H1 (cell line): Measurements from ENCODE around the gene MAP6D1. TPM values are rescaled to one million over a fixed set of nuclear protein-coding genes. Genes with fewer than 3 reads are reported as not detected.

Experiments
- CTCF ChIA-PET: fragments of 300-600 bp; sonication (Branson Sonifier 250); formaldehyde crosslinking; loops from one replicate; lab custom pipeline; 2021; ENCODE audit not compliant: partially characterized antibody; lab: Charles Lee
- POLR2A ChIA-PET: fragments of 300-600 bp; sonication (Branson Sonifier 250); formaldehyde crosslinking; loops from one replicate; lab custom pipeline; 2021; ENCODE audit warnings: inconsistent platforms; ENCODE audit not compliant: partially characterized antibody; lab: Charles Lee
- DNase-seq, 2 experiments: peaks; one replicate each; pipeline versions ENCODE4 v3.0.0 to v3.0.0-alpha.2; 2010 to 2022; ENCODE audit warnings: low spot score in 2 of 2, low read depth in 1 of 2, mixed read lengths in 1 of 2
- FAIRE-seq: peaks from 2 replicates; lab custom pipeline; 2011; peaks lifted over from hg19 to GRCh38; lab: Jason Lieb, UNC
- H2AFZ ChIP-seq: 2 replicates; pipeline ENCODE4 v1.8.1; 2012; ENCODE audit warnings: low read length, inconsistent platforms
- H2AK5ac ChIP-seq: 2 replicates; pipeline ENCODE4 v1.6.1; 2013; ENCODE audit warnings: low read depth, low read length
- H2BK120ac ChIP-seq: replicated peaks from 2 replicates; pipeline ENCODE3; 2013; ENCODE audit warnings: low read depth, low read length, inconsistent platforms
- H2BK12ac ChIP-seq: 2 replicates; pipeline ENCODE4 v1.6.1; 2013; ENCODE audit warnings: low read depth, low read length
- H2BK15ac ChIP-seq: 2 replicates; pipeline ENCODE4 v1.6.1; 2013; ENCODE audit warnings: low read length
- H2BK20ac ChIP-seq: 2 replicates; pipeline ENCODE4 v1.6.1; 2013; ENCODE audit warnings: low read length
- H2BK5ac ChIP-seq: 2 replicates; pipeline ENCODE4 v1.6.1; 2013; ENCODE audit warnings: low read depth, low read length
- H3K14ac ChIP-seq: 2 replicates; pipeline ENCODE4 v1.6.1; 2013; ENCODE audit warnings: inconsistent platforms; ENCODE audit not compliant: insufficient read length
- H3K18ac ChIP-seq: 2 replicates; pipeline ENCODE4 v1.6.1; 2013; ENCODE audit warnings: low read length; ENCODE audit errors: extremely low read depth
- H3K23ac ChIP-seq: 2 replicates; pipeline ENCODE4 v1.6.1; 2013; ENCODE audit warnings: inconsistent platforms; ENCODE audit not compliant: insufficient read length
- H3K23me2 ChIP-seq: 2 replicates; pipeline ENCODE4 v1.6.1; 2013; ENCODE audit warnings: low read depth, low read length
- H3K27ac ChIP-seq: 2 replicates; pipeline ENCODE4 v1.6.1; 2011; ENCODE audit warnings: low read depth, low read length, inconsistent platforms
- H3K27me3 ChIP-seq, 4 experiments: replicated peaks in 1 of 4; 1 replicate in 1 of 4; 2 replicates in 3 of 4; pipeline versions ENCODE4 v1.6.1 to v1.8.1; 2011 to 2013; ENCODE audit warnings: low read length in 3 of 4, mild to moderate bottlenecking in 3 of 4, inconsistent platforms in 2 of 4, mixed read lengths in 2 of 4, moderate library complexity in 1 of 4; ENCODE audit not compliant: control insufficient read depth in 3 of 4, insufficient read depth in 3 of 4; ENCODE audit errors: extremely low read depth in 1 of 4
- H3K36me3 ChIP-seq, 4 experiments: 2 replicates each; pipeline versions ENCODE4 v1.6.1 to v1.8.1; 2011 to 2013; ENCODE audit warnings: mild to moderate bottlenecking in 4 of 4, low read length in 3 of 4, moderate library complexity in 2 of 4, control low read depth in 1 of 4, inconsistent platforms in 1 of 4; ENCODE audit not compliant: insufficient read depth in 4 of 4, control insufficient read depth in 2 of 4
- H3K4ac ChIP-seq: replicated peaks from 2 replicates; pipeline ENCODE3; 2013; ENCODE audit warnings: low read length, low read depth, mixed read lengths, inconsistent platforms; ENCODE audit not compliant: insufficient read length
- H3K4me1 ChIP-seq, 4 experiments: replicated peaks in 1 of 4; 1 replicate in 1 of 4; 2 replicates in 3 of 4; pipeline versions ENCODE4 v1.6.1 to v1.8.1; 2011 to 2013; ENCODE audit warnings: low read length in 3 of 4, inconsistent platforms in 2 of 4, mixed read lengths in 1 of 4; ENCODE audit not compliant: insufficient read depth in 4 of 4, control insufficient read depth in 3 of 4
- H3K4me2 ChIP-seq, 2 experiments: 2 replicates each; pipeline versions ENCODE4 v1.6.1 to v1.8.1; 2011 to 2013; ENCODE audit warnings: low read depth in 2 of 2, low read length in 2 of 2, control low read depth in 1 of 2, inconsistent platforms in 1 of 2, mild to moderate bottlenecking in 1 of 2; ENCODE audit not compliant: insufficient read depth in 1 of 2
- H3K4me3 ChIP-seq, 4 experiments: fragments of 200-600, 300-600 bp in 1 of 4; sonication (generic), shearing (Covaris generic), sonication (Bioruptor Twin) in 1 of 4; 2 replicates each; pipeline versions ENCODE4 v1.5.1 to v1.8.1; 2011 to 2016; ENCODE audit warnings: low read length in 4 of 4, low read depth in 3 of 4, control low read depth in 2 of 4, inconsistent platforms in 2 of 4, mild to moderate bottlenecking in 2 of 4, mixed read lengths in 1 of 4, moderate library complexity in 1 of 4; ENCODE audit not compliant: insufficient read depth in 2 of 4; ENCODE audit errors: extremely low read depth in 1 of 4
- H3K56ac ChIP-seq: replicated peaks from 2 replicates; pipeline ENCODE3; 2013; ENCODE audit warnings: low read depth, mild to moderate bottlenecking, mixed read lengths, low read length, inconsistent platforms; ENCODE audit not compliant: insufficient read length
- H3K79me1 ChIP-seq: 2 replicates; pipeline ENCODE4 v1.6.1; 2013; ENCODE audit warnings: low read depth, low read length, control low read depth
- H3K79me2 ChIP-seq, 2 experiments: 2 replicates each; pipeline versions ENCODE4 v1.6.1 to v1.8.1; 2012 to 2013; ENCODE audit warnings: low read length in 2 of 2, mild to moderate bottlenecking in 2 of 2, inconsistent platforms in 1 of 2; ENCODE audit not compliant: insufficient read depth in 2 of 2, control insufficient read depth in 1 of 2
- H3K9ac ChIP-seq, 4 experiments: replicated peaks in 1 of 4; 1 replicate in 1 of 4; 2 replicates in 3 of 4; pipeline versions ENCODE4 v1.6.1 to v1.8.1; 2011 to 2013; ENCODE audit warnings: low read depth in 3 of 4, low read length in 3 of 4, control low read depth in 2 of 4, mild to moderate bottlenecking in 2 of 4, moderate library complexity in 2 of 4, inconsistent platforms in 1 of 4; ENCODE audit errors: extremely low read depth in 1 of 4
- H3K9me3 ChIP-seq, 2 experiments: 2 replicates each; pipeline versions ENCODE4 v1.6.1 to v1.8.1; 2012 to 2013; ENCODE audit warnings: mild to moderate bottlenecking in 2 of 2, moderate library complexity in 2 of 2, control low read depth in 1 of 2, inconsistent platforms in 1 of 2, low read depth in 1 of 2, low read length in 1 of 2, mixed read lengths in 1 of 2; ENCODE audit not compliant: insufficient read depth in 2 of 2
- H4K20me1 ChIP-seq, 2 experiments: replicated peaks in 1 of 2; 2 replicates each; pipeline versions ENCODE3 to v1.8.1; 2011 to 2013; ENCODE audit warnings: inconsistent platforms in 2 of 2, low read length in 2 of 2, mild to moderate bottlenecking in 1 of 2; ENCODE audit not compliant: insufficient read depth in 2 of 2, control insufficient read depth in 1 of 2
- H4K5ac ChIP-seq: 2 replicates; pipeline ENCODE4 v1.6.1; 2013; ENCODE audit warnings: low read length, low read depth, mixed read lengths, inconsistent platforms; ENCODE audit not compliant: insufficient read length
- H4K8ac ChIP-seq: 2 replicates; pipeline ENCODE4 v1.8.0; 2013; ENCODE audit warnings: mild to moderate bottlenecking, moderate library complexity, low read length, inconsistent platforms; ENCODE audit not compliant: insufficient read depth; ENCODE audit errors: extremely low read depth
- H4K91ac ChIP-seq: replicated peaks from 2 replicates; pipeline ENCODE3; 2013; ENCODE audit warnings: low read length, mixed read lengths, inconsistent platforms; ENCODE audit not compliant: insufficient read length
- CBX5 ChIP-seq: fragments of 300-800, 300-1000 bp; sonication (generic); IDR thresholded peaks from 2 replicates; pipeline ENCODE4 v1.7.1; 2016; ENCODE audit warnings: antibody characterized with exemption, low read length, low read depth
- FOSL1 ChIP-seq: IDR thresholded peaks from 2 replicates; pipeline ENCODE4 v1.6.1; 2011; ENCODE audit warnings: mild to moderate bottlenecking, low read depth, low read length, moderate library complexity; ENCODE audit not compliant: insufficient read depth
- GABPA ChIP-seq: IDR thresholded peaks from 2 replicates; pipeline ENCODE4 v1.6.1; 2011; ENCODE audit warnings: mild to moderate bottlenecking, low read length, moderate library complexity, borderline replicate concordance; ENCODE audit not compliant: insufficient read depth
- JUND ChIP-seq: IDR thresholded peaks from 2 replicates; pipeline ENCODE4 v1.6.1; 2011; ENCODE audit warnings: mild to moderate bottlenecking, improper control_type of control experiment, low read length
- KDM1A ChIP-seq: fragments of 200-600, 300-600 bp; sonication (generic); IDR thresholded peaks from 2 replicates; pipeline ENCODE4 v1.7.1; 2016; ENCODE audit warnings: mild to moderate bottlenecking, low read length, borderline replicate concordance
- NANOG ChIP-seq: IDR thresholded peaks from 2 replicates; pipeline ENCODE4 v1.6.1; 2011; ENCODE audit warnings: low read length, low read depth, mild to moderate bottlenecking, inconsistent platforms; ENCODE audit not compliant: insufficient read depth, poor library complexity, severe bottlenecking
- PHF8 ChIP-seq: fragments of 200-600 bp; sonication (generic); conservative IDR thresholded peaks from 2 replicates; pipeline ENCODE4 v1.7.1; 2012; ENCODE audit warnings: low read depth, mild to moderate bottlenecking, inconsistent platforms, low read length, moderate library complexity
- RBBP5 ChIP-seq: IDR thresholded peaks from 2 replicates; pipeline ENCODE4 v1.7.1; 2012; ENCODE audit warnings: low read depth, mild to moderate bottlenecking, inconsistent platforms, low read length, moderate library complexity, borderline replicate concordance
- RNF2 ChIP-seq: fragments of 200-900, 300-1000 bp; sonication (generic); IDR thresholded peaks from 2 replicates; pipeline ENCODE4 v1.7.1; 2016; ENCODE audit warnings: borderline replicate concordance, low read depth, mild to moderate bottlenecking, antibody characterized with exemption, low read length; ENCODE audit not compliant: poor library complexity, severe bottlenecking; ENCODE audit errors: missing control alignments
- SIRT6 ChIP-seq: IDR thresholded peaks from one replicate; pipeline ENCODE4 v1.7.1; 2012; ENCODE audit warnings: low read length, inconsistent platforms
- SUZ12 ChIP-seq: fragments of 200-600 bp; sonication (generic); IDR thresholded peaks from 2 replicates; pipeline ENCODE4 v1.6.1; 2012; ENCODE audit warnings: mild to moderate bottlenecking, inconsistent platforms, low read length, moderate library complexity, mixed read lengths
- TAF7 ChIP-seq: optimal IDR thresholded peaks from 2 replicates; pipeline ENCODE3; 2011; ENCODE audit warnings: low read depth, mild to moderate bottlenecking, inconsistent platforms, low read length, moderate library complexity, borderline replicate concordance
- TCF12 ChIP-seq: IDR thresholded peaks from 2 replicates; pipeline ENCODE4 v1.6.1; 2011; ENCODE audit warnings: low read depth, mild to moderate bottlenecking, low read length
- TEAD4 ChIP-seq: IDR thresholded peaks from 2 replicates; pipeline ENCODE4 v1.6.1; 2012; ENCODE audit warnings: low read depth, low read length, inconsistent platforms, mixed read lengths
- WGBS, 2 experiments: shearing (Covaris generic) in 1 of 2; methylation state at CpG; one replicate each; pipeline versions ENCODE4 v1.1.6 to v1.1.7; 2013 to 2015; ENCODE audit warnings: low lambda C conversion rate in 2 of 2, mixed read lengths in 2 of 2, inconsistent platforms in 1 of 2, low coverage in 1 of 2, missing lambda C conversion rate in 1 of 2; ENCODE audit not compliant: insufficient replicate concordance in 2 of 2, insufficient coverage in 1 of 2, insufficient read length in 1 of 2; ENCODE audit errors: extremely low coverage in 1 of 2, missing lambda C conversion rate in 1 of 2; 5-methylcytosine and 5-hydroxymethylcytosine counted together
- polyA plus RNA-seq, 7 experiments: library from polyadenylated mRNA; depleted of rRNA in 3 of 7; stranded (reverse) in 5 of 7; unstranded in 2 of 7; fragments of >200 nt in 5 of 7; fragments of 200-250 nt in 2 of 7; gene quantifications; 1 replicate in 5 of 7; 2 replicates in 1 of 7; 4 replicates in 1 of 7; pipeline versions ENCODE4 v1.2.1 to v1.2.3, GENCODE V29; 2011 to 2013; ENCODE audit warnings: missing spikeins in 2 of 7, mixed read lengths in 2 of 7
- total RNA-seq: library from RNA; stranded (reverse); fragmentation: NEBNext Ultra II Directional; extraction: Animal tissue kit (Norgen Biotek cat#: 25700); gene quantifications from 2 replicates; pipeline ENCODE4 v1.2.1, GENCODE V29; 2021

The MAP6D1 gene
- total and polyA plus RNA-seq, 2 of the 8 experiments (the other 6 are each of a cell fraction or from before 2014, with no cell fraction given): 4.8 to 5.2 TPM

DNA sequence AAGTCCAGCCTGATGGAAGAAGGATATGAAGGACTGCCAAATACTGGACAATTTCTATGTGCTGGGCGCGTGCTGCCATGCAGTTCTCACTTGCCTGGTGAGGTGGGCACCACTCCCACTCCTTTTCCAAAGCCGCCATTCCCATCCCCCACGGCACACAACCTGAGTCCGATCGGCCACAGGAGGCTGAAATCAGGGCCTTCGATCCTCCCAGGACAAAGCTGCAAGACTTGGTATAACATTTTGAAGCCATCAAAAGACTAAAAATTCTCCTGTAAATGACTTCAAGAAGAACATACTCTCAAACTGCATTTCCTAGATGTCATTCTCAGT is 3.1 kb upstream of the MAP6D1 start:
- H3K79me2 ChIP-seq: no peaks in the 10 kb centered on the region
- CTCF ChIA-PET: no interaction called here
- H3K14ac ChIP-seq: no peak overlapping the region
- H2AFZ ChIP-seq: no peak overlapping the region
- H3K9ac ChIP-seq: no peak overlapping the region
- no peak overlapping the region for H2AK5ac ChIP-seq
- peaks cover 0 to 3% (median 0%) of the 10 kb centered on the region in 4 experiments; a peak in 3 of 7 replicates for H3K27me3 ChIP-seq
- H3K4me3 ChIP-seq: no peak overlapping the region
- no peak overlapping the region for H2BK5ac ChIP-seq
- H3K4me2 ChIP-seq: no peak overlapping the region
- H3K79me1 ChIP-seq: no peaks in the 10 kb centered on the region
- H2BK20ac ChIP-seq: no peak overlapping the region
- H3K4me1 ChIP-seq: peaks cover 0 to 7% (median 1%) of the 10 kb centered on the region in 4 experiments; a peak in 4 of 7 replicates
- H4K20me1 ChIP-seq: peaks cover 0 to 4% of the 10 kb centered on the region in 2 experiments
- H2BK12ac ChIP-seq: no peak overlapping the region
- H2BK120ac ChIP-seq: no peak overlapping the region
- no peak overlapping the region for H4K91ac ChIP-seq
- no peak overlapping the region for H3K23ac ChIP-seq
- no peaks in the 10 kb centered on the region for H3K9me3 ChIP-seq
- H3K4ac ChIP-seq: no peak overlapping the region
- H3K23me2 ChIP-seq: peaks cover 13% of the 10 kb centered on the region; the same call in 1 of the 2 replicates
- H4K8ac ChIP-seq: no peak overlapping the region
- DNase-seq: no peak
- H2BK15ac ChIP-seq: no peak overlapping the region
- FAIRE-seq: no peak
- H3K56ac ChIP-seq: no peak overlapping the region
- H3K27ac ChIP-seq: no peak overlapping the region
- H3K18ac ChIP-seq: no peak overlapping the region
- H3K36me3 ChIP-seq: peaks cover under 1 to 13% (median 12%) of the 10 kb centered on the region in 4 experiments; a peak in 6 of 8 replicates
- POLR2A ChIA-PET: no interaction called here
- H4K5ac ChIP-seq: no peak overlapping the region
- 91% methylated on average over 7 of the region's 7 CpGs; no CpG with 5 or more reads in 1 of the 2 experiments for WGBS, 2 experiments
- TF ChIP-seq TAF7 (no peak), SIRT6 (no peak), FOSL1 (no peak), RNF2 (no peak), CBX5 (no peak), KDM1A (no peak), JUND (no peak), SUZ12 (no peak), GABPA (no peak), TCF12 (no peak), PHF8 (no peak), TEAD4 (no peak), RBBP5 (no peak), NANOG (no peak)
